SK-N-SH treated with all-trans-retinoic acid at 6 μM for 48 hours (cell line): ENCODE results near the gene CD300LB.

Source experiments
- CSDC2 ChIP-seq: fragments of 250-450 bp; sonication (Bioruptor Pico); IDR thresholded peaks from 2 replicates; pipeline ENCODE4 v1.5.0; 2020; ENCODE audit warnings: mild to moderate bottlenecking, moderate library complexity
- TSHZ2 ChIP-seq: fragments of 250-450 bp; sonication (Bioruptor Pico); IDR thresholded peaks from 2 replicates; pipeline ENCODE4 v1.5.0; 2020; ENCODE audit warnings: mild to moderate bottlenecking, moderate library complexity

- TF ChIP-seq TSHZ2 (CRISPR knock-in tag) (no peak), CSDC2 (CRISPR knock-in tag) (no peak)
These were observed 5.6 kb upstream of the CD300LB start for GRCh38 chr17:74536890-74537289.
